Measurements from ENCODE around the gene OBP2A. TPM values are rescaled to one million over a fixed set of nuclear protein-coding genes. Genes with fewer than 3 reads are reported as not detected.

The OBP2A gene
- total and polyA plus RNA-seq, 9 donors = 1.4 to 7.8 (median 4.8) TPM; not detected in 5

GRCh38 chr9:135503371-135504261, 42.3 kb upstream of the OBP2A start:
- TF ChIP-seq EP300 (IDR thresholded peaks at IDR 0.05) (no peak), POLR2A (IDR thresholded peaks at IDR 0.05) (no peak)
- TF ChIP-seq, protein P1, sequence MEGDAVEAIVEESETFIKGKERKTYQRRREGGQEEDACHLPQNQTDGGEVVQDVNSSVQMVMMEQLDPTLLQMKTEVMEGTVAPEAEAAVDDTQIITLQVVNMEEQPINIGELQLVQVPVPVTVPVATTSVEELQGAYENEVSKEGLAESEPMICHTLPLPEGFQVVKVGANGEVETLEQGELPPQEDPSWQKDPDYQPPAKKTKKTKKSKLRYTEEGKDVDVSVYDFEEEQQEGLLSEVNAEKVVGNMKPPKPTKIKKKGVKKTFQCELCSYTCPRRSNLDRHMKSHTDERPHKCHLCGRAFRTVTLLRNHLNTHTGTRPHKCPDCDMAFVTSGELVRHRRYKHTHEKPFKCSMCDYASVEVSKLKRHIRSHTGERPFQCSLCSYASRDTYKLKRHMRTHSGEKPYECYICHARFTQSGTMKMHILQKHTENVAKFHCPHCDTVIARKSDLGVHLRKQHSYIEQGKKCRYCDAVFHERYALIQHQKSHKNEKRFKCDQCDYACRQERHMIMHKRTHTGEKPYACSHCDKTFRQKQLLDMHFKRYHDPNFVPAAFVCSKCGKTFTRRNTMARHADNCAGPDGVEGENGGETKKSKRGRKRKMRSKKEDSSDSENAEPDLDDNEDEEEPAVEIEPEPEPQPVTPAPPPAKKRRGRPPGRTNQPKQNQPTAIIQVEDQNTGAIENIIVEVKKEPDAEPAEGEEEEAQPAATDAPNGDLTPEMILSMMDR (IDR thresholded peaks at IDR 0.05) = no peak
- peak in 2 of 5 donors; percentile 19 to 35 for DNase-seq
- no peak overlapping the region for H3K4me3 ChIP-seq
- 69 to 75% (median 73%) methylated on average over 41 of the region's 41 CpGs for WGBS, 3 donors
- H3K36me3 ChIP-seq = peaks cover 3% of the 10 kb centered on the region
- H3K9me3 ChIP-seq = no peaks in the 10 kb centered on the region
- no peak overlapping the region for H3K27ac ChIP-seq
- no peaks in the 10 kb centered on the region for H3K27me3 ChIP-seq
- intact Hi-C loops (cut with DNase I) = no loop called here
- H3K4me1 ChIP-seq (ENCODE audit: insufficient read depth) = peaks cover 15% of the 10 kb centered on the region

- no peak overlapping the region for H3K4me3 ChIP-seq
- no peaks in the 10 kb centered on the region for H3K9me3 ChIP-seq
- H3K27ac ChIP-seq = no peak overlapping the region
- TF ChIP-seq EP300 (IDR thresholded peaks at IDR 0.05) = no peak
- TF ChIP-seq, protein P1 (IDR thresholded peaks at IDR 0.05) = peak in 2 of 3 donors; percentile 32 to 42
- no peak for TF ChIP-seq POLR2A (IDR thresholded peaks at IDR 0.05)
- no peaks in the 10 kb centered on the region for H3K27me3 ChIP-seq
- intact Hi-C loops (cut with DNase I) = no loop called here
- peaks cover 3% of the 10 kb centered on the region for H3K36me3 ChIP-seq
- DNase-seq = peak; percentile 34 to 69 (median 55)
- 61 to 70% (median 63%) methylated on average over 20 to 21 of the region's 21 CpGs for WGBS, 3 donors
- peaks cover 10% of the 10 kb centered on the region for H3K4me1 ChIP-seq (ENCODE audit: insufficient read depth)
Observed at GRCh38 chr9:135504262-135505243, 41.4 kb upstream of the OBP2A start.

- Histone ChIP-seq H3K4me3 (no peak overlapping the region), H3K4me1 (ENCODE audit: insufficient read depth) (peaks cover 10% of the 10 kb centered on the region), H3K27ac (no peak overlapping the region), H3K9me3 (no peaks in the 10 kb centered on the region), H3K36me3 (peaks cover 3% of the 10 kb centered on the region), H3K27me3 (no peaks in the 10 kb centered on the region)
- WGBS, 3 donors = 67 to 73% (median 70%) methylated on average over 19 to 24 of the region's 24 CpGs
- TF ChIP-seq POLR2A (IDR thresholded peaks at IDR 0.05) (no peak), EP300 (IDR thresholded peaks at IDR 0.05) (no peak)
- TF ChIP-seq, protein P1 (IDR thresholded peaks at IDR 0.05) = no peak
- DNase-seq = peak in 2 of 5 donors; percentile 13 to 21
- intact Hi-C loops (cut with DNase I) = no loop called here
Observed at GRCh38 chr9:135505406-135506187, 40.3 kb upstream of the OBP2A start.

All from ovary (tissue), 9 donors.